Measurements from ENCODE around the gene NTM.

NTM gene

GRCh38 chr11:131649856-131650255 lies 279.4 kb downstream of the NTM start:
- H3K27me3 ChIP-seq (ENCODE audit: insufficient read depth, poor library complexity, severe bottlenecking): peaks cover 45% of the 10 kb centered on the region
- no peaks in the 10 kb centered on the region for H3K36me3 ChIP-seq (ENCODE audit: low read depth)
- ATAC-seq (ENCODE audit: low read depth): no peak
- H3K27ac ChIP-seq (ENCODE audit: poor library complexity, severe bottlenecking): no peak overlapping the region
- no peak overlapping the region for H3K4me3 ChIP-seq (ENCODE audit: severe bottlenecking)
- TF ChIP-seq CTCF (IDR thresholded peaks at IDR 0.05; ENCODE audit: poor library complexity, severe bottlenecking): no peak
- no peaks in the 10 kb centered on the region for H3K4me1 ChIP-seq (ENCODE audit: insufficient read depth, poor library complexity, severe bottlenecking)
- no peak for DNase-seq (ENCODE audit: low spot score)
- no peaks in the 10 kb centered on the region for H3K9me3 ChIP-seq (ENCODE audit: severe bottlenecking)

GRCh38 chr11:131652231-131652630 lies 281.8 kb downstream of the NTM start:
- Histone ChIP-seq H3K27me3 (ENCODE audit: insufficient read depth, poor library complexity, severe bottlenecking) (peaks cover 34% of the 10 kb centered on the region), H3K4me3 (ENCODE audit: severe bottlenecking) (no peak overlapping the region), H3K9me3 (ENCODE audit: severe bottlenecking) (no peaks in the 10 kb centered on the region), H3K4me1 (ENCODE audit: insufficient read depth, poor library complexity, severe bottlenecking) (no peaks in the 10 kb centered on the region), H3K27ac (ENCODE audit: poor library complexity, severe bottlenecking) (no peak overlapping the region), H3K36me3 (ENCODE audit: low read depth) (no peaks in the 10 kb centered on the region)
- TF ChIP-seq CTCF (IDR thresholded peaks at IDR 0.05; ENCODE audit: poor library complexity, severe bottlenecking): no peak
- ATAC-seq (ENCODE audit: low read depth): no peak
- DNase-seq (ENCODE audit: low spot score): no peak

- no peaks in the 10 kb centered on the region for H3K4me1 ChIP-seq (ENCODE audit: insufficient read depth, poor library complexity, severe bottlenecking)
- TF ChIP-seq CTCF (IDR thresholded peaks at IDR 0.05; ENCODE audit: poor library complexity, severe bottlenecking): no peak
Measured at GRCh38 chr11:131653260-131653659, 282.8 kb downstream of the NTM start.

GRCh38 chr11:131654849-131655248 lies 284.4 kb downstream of the NTM start:
- ATAC-seq (ENCODE audit: low read depth): no peak
- no peaks in the 10 kb centered on the region for H3K4me1 ChIP-seq (ENCODE audit: insufficient read depth, poor library complexity, severe bottlenecking)
- H3K4me3 ChIP-seq (ENCODE audit: severe bottlenecking): no peak overlapping the region
- no peaks in the 10 kb centered on the region for H3K36me3 ChIP-seq (ENCODE audit: low read depth)
- no peaks in the 10 kb centered on the region for H3K9me3 ChIP-seq (ENCODE audit: severe bottlenecking)
- H3K27ac ChIP-seq (ENCODE audit: poor library complexity, severe bottlenecking): no peak overlapping the region
- TF ChIP-seq CTCF (IDR thresholded peaks at IDR 0.05; ENCODE audit: poor library complexity, severe bottlenecking): no peak
- peaks cover 49% of the 10 kb centered on the region for H3K27me3 ChIP-seq (ENCODE audit: insufficient read depth, poor library complexity, severe bottlenecking)
- DNase-seq (ENCODE audit: low spot score): no peak

More at GRCh38 chr11:131653260-131653659, 282.8 kb downstream of the NTM start:
- Histone ChIP-seq H3K27me3 (ENCODE audit: insufficient read depth, poor library complexity, severe bottlenecking) (peaks cover 42% of the 10 kb centered on the region), H3K9me3 (ENCODE audit: severe bottlenecking) (no peaks in the 10 kb centered on the region), H3K36me3 (ENCODE audit: low read depth) (no peaks in the 10 kb centered on the region), H3K4me3 (ENCODE audit: severe bottlenecking) (no peak overlapping the region), H3K27ac (ENCODE audit: poor library complexity, severe bottlenecking) (no peak overlapping the region)
- ATAC-seq (ENCODE audit: low read depth) (no peak), DNase-seq (ENCODE audit: low spot score) (no peak)

- Histone ChIP-seq H3K4me1 (ENCODE audit: insufficient read depth, poor library complexity, severe bottlenecking) (no peaks in the 10 kb centered on the region), H3K27ac (ENCODE audit: poor library complexity, severe bottlenecking) (no peak overlapping the region), H3K27me3 (ENCODE audit: insufficient read depth, poor library complexity, severe bottlenecking) (peaks cover 51% of the 10 kb centered on the region), H3K36me3 (ENCODE audit: low read depth) (no peaks in the 10 kb centered on the region), H3K9me3 (ENCODE audit: severe bottlenecking) (no peaks in the 10 kb centered on the region), H3K4me3 (ENCODE audit: severe bottlenecking) (no peak overlapping the region)
- ATAC-seq (ENCODE audit: low read depth) (no peak), DNase-seq (ENCODE audit: low spot score) (no peak)
- TF ChIP-seq CTCF (IDR thresholded peaks at IDR 0.05; ENCODE audit: poor library complexity, severe bottlenecking): no peak
Measured at GRCh38 chr11:131656179-131656838, 285.9 kb downstream of the NTM start.
